BLaER1 (cell line): ENCODE data around the gene TTC24.
"Not testable (repeated sequence)": the region's sequence is repeated elsewhere in the genome, so short reads cannot be mapped to it uniquely, and the experiment has no call there.

Experiments used
- H3K27ac ChIP-seq: shearing (Covaris generic); formaldehyde crosslinking; 2 replicates; pipeline ENCODE4 v1.8.1; 2022
- H3K27me3 ChIP-seq: shearing (Covaris generic); formaldehyde crosslinking; 2 replicates; pipeline ENCODE4 v1.8.1; 2022
- H3K36me3 ChIP-seq: shearing (Covaris generic); formaldehyde crosslinking; 2 replicates; pipeline ENCODE4 v1.8.1; 2022
- H3K4me1 ChIP-seq: shearing (Covaris generic); formaldehyde crosslinking; 2 replicates; pipeline ENCODE4 v1.8.1; 2022
- H3K4me2 ChIP-seq: shearing (Covaris generic); formaldehyde crosslinking; 2 replicates; pipeline ENCODE4 v1.8.1; 2022
- H3K4me3 ChIP-seq: shearing (Covaris generic); formaldehyde crosslinking; 2 replicates; pipeline ENCODE4 v1.8.1; 2022
- H3K9ac ChIP-seq: shearing (Covaris generic); formaldehyde crosslinking; 2 replicates; pipeline ENCODE4 v1.8.1; 2022
- H3K9me3 ChIP-seq: shearing (Covaris generic); formaldehyde crosslinking; 2 replicates; pipeline ENCODE4 v1.8.1; 2022
- H4K20me1 ChIP-seq: shearing (Covaris generic); formaldehyde crosslinking; 2 replicates; pipeline ENCODE4 v1.8.1; 2022
- Cebpa-rat ChIP-seq: shearing (Covaris generic); IDR thresholded peaks from 2 replicates; pipeline ENCODE4 v1.8.1; 2022

The TTC24 gene

DNA sequence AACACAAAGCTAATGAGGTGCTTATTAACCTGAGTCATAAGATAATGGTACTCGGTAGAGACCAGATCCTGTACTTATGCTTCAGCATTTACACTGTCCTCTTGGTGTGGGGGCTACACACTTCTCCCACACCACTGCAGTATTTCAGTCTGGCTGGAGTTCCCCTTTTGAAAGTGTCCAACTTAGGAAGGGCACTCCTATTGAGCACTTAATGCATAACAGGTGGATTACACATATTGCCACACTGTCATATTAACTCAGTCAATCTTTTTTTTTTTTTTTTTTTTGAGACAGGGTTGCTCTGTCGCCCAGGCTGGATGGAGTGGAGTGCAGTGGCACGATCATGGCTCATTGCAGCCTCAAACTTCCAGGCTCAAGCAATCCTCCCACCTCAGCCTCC, 20.3 kb downstream of the TTC24 start:
- Histone ChIP-seq H3K27ac (no peak overlapping the region), H3K9me3 (no peaks in the 10 kb centered on the region), H3K4me3 (peak overlapping the region; percentile 78; the same call in 1 of the 2 replicates), H3K4me2 (peak overlapping the region; percentile 92), H3K27me3 (no peaks in the 10 kb centered on the region), H3K36me3 (peaks cover 45% of the 10 kb centered on the region), H3K9ac (peak overlapping the region; percentile 86; the same call in 1 of the 2 replicates), H3K4me1 (peaks cover 30% of the 10 kb centered on the region), H4K20me1 (peaks cover 11% of the 10 kb centered on the region; the same call in 1 of the 2 replicates)
- no peak for TF ChIP-seq Cebpa-rat

DNA sequence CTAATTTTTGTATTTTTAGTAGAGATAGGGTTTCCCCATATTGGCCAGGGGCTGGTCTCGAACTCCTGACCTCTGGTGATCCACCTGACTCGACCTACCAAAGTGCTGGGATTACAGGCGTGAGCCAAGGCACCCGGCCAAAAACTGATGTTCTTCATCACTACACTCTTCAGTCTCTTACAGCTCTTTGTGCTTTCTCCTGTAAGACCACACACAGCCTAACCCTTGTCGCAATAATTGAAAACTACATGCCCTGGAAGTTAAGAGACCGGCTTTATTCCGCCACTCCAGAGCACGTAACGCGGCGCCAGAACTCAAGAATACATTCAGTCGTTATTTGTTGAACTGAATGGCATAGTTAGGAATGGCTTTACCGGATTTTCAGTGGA, 21.2 kb downstream of the TTC24 start:
- Histone ChIP-seq H3K4me3 (peak overlapping the region; percentile 78), H3K27ac (peak overlapping the region; percentile 88), H3K4me2 (peak overlapping the region; percentile 92), H3K36me3 (peaks cover 36% of the 10 kb centered on the region), H3K27me3 (no peaks in the 10 kb centered on the region), H3K4me1 (peaks cover 30% of the 10 kb centered on the region), H3K9me3 (no peaks in the 10 kb centered on the region), H3K9ac (peak overlapping the region; percentile 86), H4K20me1 (peaks cover 11% of the 10 kb centered on the region; the same call in 1 of the 2 replicates)
- no peak for TF ChIP-seq Cebpa-rat

DNA sequence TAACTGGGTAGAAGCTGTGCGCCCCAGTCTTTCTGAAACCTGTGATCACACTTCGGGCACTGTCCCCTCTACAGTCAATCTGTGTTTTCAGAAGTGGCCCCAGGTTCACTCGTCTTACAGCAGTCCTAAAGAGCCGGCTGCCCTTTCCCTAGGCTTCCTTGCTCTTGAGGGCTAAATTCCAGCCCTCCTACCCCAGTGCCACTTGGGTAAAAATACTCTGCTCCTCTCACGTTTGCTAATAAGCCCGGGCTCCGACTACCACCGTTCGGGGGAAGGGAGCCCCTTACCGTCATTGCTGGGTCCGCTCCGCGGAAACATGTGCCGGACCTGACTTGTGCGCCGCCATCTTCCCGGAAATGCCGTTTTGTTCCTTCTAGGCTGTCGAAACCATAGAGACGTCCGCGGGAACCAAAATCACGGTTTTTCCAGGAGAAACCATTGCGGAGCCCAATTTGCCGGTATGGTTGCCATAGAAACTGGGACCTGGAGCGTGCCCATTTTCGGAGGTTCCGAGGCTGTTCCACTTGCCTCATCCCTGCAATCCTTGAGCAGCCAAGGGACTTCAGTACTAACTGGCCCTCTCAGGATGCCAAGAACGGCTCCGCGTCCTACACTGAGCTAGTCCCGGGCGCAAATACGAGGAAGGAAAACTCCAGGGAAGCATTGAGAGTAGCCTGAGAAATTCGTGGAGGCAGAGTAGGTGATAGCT, 21.8 kb downstream of the TTC24 start, which contains the start of gene GPATCH4:
Gene GPATCH4, minus strand, starts transcription at position 358 of the 709 bp plus-strand sequence.
- Histone ChIP-seq H3K36me3 (peaks cover 31% of the 10 kb centered on the region), H3K4me2 (peak within 1 kb of the TSS; percentile 92), H3K9ac (peak within 1 kb of the TSS; percentile 86), H3K27ac (peak within 1 kb of the TSS; percentile 88), H3K4me3 (peak within 1 kb of the TSS; percentile 78), H3K9me3 (no peaks in the 10 kb centered on the region), H3K27me3 (no peaks in the 10 kb centered on the region), H3K4me1 (peaks cover 30% of the 10 kb centered on the region), H4K20me1 (peaks cover 11% of the 10 kb centered on the region; the same call in 1 of the 2 replicates)
- no peak for TF ChIP-seq Cebpa-rat

DNA sequence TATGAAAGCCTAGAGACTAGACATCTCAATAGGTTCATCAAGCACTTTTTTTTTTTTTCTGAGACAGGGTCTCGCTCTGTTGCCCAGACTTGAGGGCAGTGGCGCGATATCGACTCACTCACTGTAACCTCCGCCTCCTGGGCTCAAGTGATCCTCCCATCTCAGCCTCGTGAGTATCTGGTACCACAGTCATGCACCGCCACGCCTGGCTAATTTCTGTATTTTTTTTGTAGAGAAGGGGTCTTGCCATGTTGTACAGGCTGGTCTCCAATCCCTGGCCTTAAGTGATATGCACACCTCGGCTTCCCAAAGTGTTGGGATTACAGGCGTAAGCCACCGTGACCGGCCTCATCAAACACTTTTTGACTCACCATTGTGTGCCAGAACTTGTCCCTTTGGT, 22.4 kb downstream of the TTC24 start:
- peak overlapping the region; percentile 78 for H3K4me3 ChIP-seq
- H3K9me3 ChIP-seq = no peaks in the 10 kb centered on the region
- TF ChIP-seq Cebpa-rat = no peak
- H3K27ac ChIP-seq = peak overlapping the region; percentile 88
- peaks cover 4% of the 10 kb centered on the region; the same call in 1 of the 2 replicates for H4K20me1 ChIP-seq
- H3K4me2 ChIP-seq = peak overlapping the region; percentile 92
- H3K27me3 ChIP-seq = no peaks in the 10 kb centered on the region
- H3K36me3 ChIP-seq = peaks cover 24% of the 10 kb centered on the region
- H3K9ac ChIP-seq = peak overlapping the region; percentile 86
- peaks cover 32% of the 10 kb centered on the region for H3K4me1 ChIP-seq

DNA sequence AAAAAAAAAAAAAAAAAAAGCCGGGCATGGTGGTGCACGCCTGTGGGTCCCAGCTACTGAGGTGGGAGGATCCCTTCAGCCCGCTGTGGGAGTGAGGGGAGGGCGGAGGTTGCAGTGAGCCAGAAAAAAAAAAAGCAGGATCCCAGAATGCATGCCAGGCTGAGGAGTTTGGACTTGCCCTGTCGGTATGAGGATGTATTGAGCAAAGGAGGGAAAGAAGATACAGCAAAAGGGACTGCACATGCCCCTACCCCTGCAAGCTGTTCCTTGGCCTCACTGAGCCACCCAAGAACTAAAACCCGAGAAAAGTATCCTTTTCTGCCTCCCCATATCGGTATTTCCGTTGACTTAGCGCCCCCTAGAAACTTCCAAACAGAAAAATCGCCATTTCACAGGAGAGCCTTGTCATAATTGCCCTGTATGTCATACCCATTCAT, 23.1 kb downstream of the TTC24 start:
- peaks cover 39% of the 10 kb centered on the region for H3K4me1 ChIP-seq
- no peak for TF ChIP-seq Cebpa-rat
- no peaks in the 10 kb centered on the region for H4K20me1 ChIP-seq
- H3K36me3 ChIP-seq = peaks cover 18% of the 10 kb centered on the region
- no peaks in the 10 kb centered on the region for H3K27me3 ChIP-seq
- peak overlapping the region; percentile 92 for H3K4me2 ChIP-seq
- no peak overlapping the region for H3K4me3 ChIP-seq
- H3K27ac ChIP-seq = no peak overlapping the region
- no peaks in the 10 kb centered on the region for H3K9me3 ChIP-seq
- H3K9ac ChIP-seq = no peak overlapping the region

DNA sequence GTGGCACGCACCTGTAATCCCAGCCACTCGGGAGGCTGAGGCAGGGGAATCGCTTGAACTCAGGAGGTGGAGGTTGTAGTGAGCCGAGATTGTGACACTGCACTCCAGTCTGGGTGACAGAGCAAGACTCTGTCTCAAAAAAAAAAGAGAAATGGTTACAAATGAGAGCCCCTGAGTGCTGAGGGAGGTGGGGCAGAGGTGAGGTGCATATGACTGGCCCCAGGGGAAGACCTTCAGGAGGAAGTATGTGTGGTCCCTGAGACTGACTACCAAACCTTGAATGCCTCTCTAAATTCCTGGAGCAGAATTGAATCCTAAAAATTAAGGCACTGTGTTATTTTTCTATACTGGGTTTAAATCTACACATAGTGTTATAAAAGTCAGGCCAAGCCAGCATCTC, 27.8 kb downstream of the TTC24 start:
- not testable (repeated sequence) for H3K36me3 ChIP-seq, H4K20me1 ChIP-seq, H3K4me3 ChIP-seq, H3K9me3 ChIP-seq, H3K9ac ChIP-seq, H3K27ac ChIP-seq, H3K27me3 ChIP-seq
- Histone ChIP-seq H3K4me1 (peaks cover 28% of the 10 kb centered on the region), H3K4me2 (peak overlapping the region; percentile 14; the same call in 1 of the 2 replicates)

DNA sequence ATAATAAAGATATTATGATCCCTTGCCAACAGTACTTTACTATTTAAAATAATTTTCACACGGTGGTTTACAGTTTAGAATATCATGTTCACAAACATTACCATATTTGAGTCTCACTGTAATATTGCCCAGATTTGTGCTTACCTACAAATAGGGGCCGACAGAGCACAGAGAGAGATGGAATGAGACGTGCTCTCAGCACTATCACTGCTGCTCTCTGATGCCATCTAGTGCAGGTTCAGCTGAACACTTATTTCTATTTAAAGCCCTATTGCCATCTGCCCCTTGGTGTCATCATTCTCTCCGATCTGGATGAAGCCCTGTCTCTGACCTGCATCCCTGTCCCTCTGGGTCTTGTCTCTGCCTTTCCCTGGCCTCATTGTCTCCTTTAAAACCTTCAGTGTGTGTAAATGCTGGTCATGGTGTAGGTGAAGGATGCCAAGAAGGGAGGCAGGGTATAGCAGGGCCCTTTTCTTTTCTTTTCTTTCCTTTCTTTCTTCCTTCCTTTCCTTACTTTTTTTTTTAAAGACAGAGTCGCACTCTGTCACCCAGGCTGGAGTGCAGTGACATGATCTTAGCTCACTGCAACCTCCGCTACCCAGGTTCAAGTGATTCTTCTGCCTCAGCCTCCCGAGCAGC, 28.6 kb downstream of the TTC24 start:
- no peak for TF ChIP-seq Cebpa-rat
- Histone ChIP-seq H3K4me2 (peak overlapping the region; percentile 33), H3K4me3 (no peak overlapping the region), H3K27me3 (no peaks in the 10 kb centered on the region), H3K9me3 (no peaks in the 10 kb centered on the region), H3K9ac (no peak overlapping the region), H3K36me3 (no peaks in the 10 kb centered on the region), H3K27ac (no peak overlapping the region), H4K20me1 (no peaks in the 10 kb centered on the region), H3K4me1 (peaks cover 23% of the 10 kb centered on the region)

DNA sequence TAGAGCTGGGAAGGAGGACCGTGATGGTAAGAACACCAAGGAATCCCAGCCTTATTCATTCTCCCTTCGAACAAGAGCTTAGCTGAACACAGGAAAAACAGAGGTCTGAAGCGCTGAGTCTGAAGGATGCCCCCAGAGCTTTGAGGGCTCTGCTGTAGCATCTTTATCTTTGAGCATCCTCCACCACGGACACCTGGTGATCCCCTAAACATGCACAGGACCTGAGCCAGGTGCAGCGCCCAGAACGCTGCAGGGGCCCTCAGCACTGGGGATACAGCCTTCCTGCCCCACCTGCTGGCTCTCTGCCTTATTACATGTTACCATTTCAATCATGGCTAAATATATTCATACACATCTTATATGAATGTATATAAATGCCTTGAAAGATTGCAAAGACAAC, 29.5 kb downstream of the TTC24 start:
- H3K4me3 ChIP-seq = no peak overlapping the region

DNA sequence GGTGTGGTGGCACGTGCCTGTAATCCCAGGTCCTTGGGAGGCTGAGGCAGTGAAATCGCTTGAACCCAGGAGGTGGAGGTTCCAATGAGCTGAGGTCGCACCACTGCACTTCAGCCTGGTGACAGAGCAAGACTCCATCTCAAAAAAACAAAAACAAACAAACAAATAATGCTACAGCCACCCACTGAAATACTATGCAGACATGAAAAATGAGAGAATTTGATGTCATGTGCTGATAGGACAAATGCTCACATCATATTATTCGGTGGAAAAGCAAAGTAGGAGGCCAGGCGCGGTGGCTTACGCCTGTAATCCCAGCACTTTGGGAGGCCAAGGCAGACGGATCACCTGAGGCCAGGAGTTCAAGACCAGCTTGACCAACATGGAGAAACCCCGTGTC, 30.5 kb downstream of the TTC24 start:
- H3K9me3 ChIP-seq, H3K4me2 ChIP-seq, H3K36me3 ChIP-seq, H4K20me1 ChIP-seq, H3K9ac ChIP-seq, H3K4me3 ChIP-seq, H3K27ac ChIP-seq: not testable (repeated sequence)
- Histone ChIP-seq H3K4me1 (peaks cover 23% of the 10 kb centered on the region), H3K27me3 (peaks cover 12% of the 10 kb centered on the region)

More for the DNA sequence above, 29.5 kb downstream of the TTC24 start:
- H3K4me1 ChIP-seq = peaks cover 23% of the 10 kb centered on the region
- no peak overlapping the region for H3K9ac ChIP-seq
- no peak overlapping the region for H3K4me2 ChIP-seq
- no peaks in the 10 kb centered on the region for H3K36me3 ChIP-seq
- TF ChIP-seq Cebpa-rat = no peak
- H3K27me3 ChIP-seq = peaks cover under 1% of the 10 kb centered on the region; the same call in 1 of the 2 replicates
- no peaks in the 10 kb centered on the region for H4K20me1 ChIP-seq
- no peaks in the 10 kb centered on the region for H3K9me3 ChIP-seq
- no peak overlapping the region for H3K27ac ChIP-seq

DNA sequence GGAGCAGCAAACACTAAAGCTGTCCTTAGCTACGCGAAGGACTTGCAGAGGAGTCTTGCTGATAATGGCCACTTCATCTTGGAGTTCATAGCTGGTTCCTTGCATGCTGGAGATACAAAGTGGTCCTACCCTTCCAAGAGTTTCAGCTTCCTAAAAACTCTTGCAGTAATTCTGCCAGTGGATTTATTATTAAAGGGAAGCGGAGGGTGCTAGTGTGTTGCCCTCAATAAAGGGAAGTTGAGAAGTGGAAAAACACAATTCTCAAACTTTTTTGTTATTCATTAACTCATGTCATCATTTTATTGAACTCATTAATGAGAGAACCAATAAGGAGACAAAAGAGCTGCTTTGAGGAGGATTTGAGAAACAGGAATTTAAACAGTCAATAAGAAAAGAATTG, 33.1 kb downstream of the TTC24 start:
- Histone ChIP-seq H3K9me3 (no peaks in the 10 kb centered on the region), H3K4me2 (no peak overlapping the region)

More for the DNA sequence above, 33.1 kb downstream of the TTC24 start:
- Histone ChIP-seq H3K27me3 (peaks cover 34% of the 10 kb centered on the region), H4K20me1 (no peaks in the 10 kb centered on the region), H3K4me1 (peaks cover 13% of the 10 kb centered on the region), H3K27ac (no peak overlapping the region), H3K9ac (no peak overlapping the region), H3K36me3 (no peaks in the 10 kb centered on the region), H3K4me3 (no peak overlapping the region)
- TF ChIP-seq Cebpa-rat = no peak
